ENCODE data around the gene CHAMP1.

CHAMP1 gene

DNA sequence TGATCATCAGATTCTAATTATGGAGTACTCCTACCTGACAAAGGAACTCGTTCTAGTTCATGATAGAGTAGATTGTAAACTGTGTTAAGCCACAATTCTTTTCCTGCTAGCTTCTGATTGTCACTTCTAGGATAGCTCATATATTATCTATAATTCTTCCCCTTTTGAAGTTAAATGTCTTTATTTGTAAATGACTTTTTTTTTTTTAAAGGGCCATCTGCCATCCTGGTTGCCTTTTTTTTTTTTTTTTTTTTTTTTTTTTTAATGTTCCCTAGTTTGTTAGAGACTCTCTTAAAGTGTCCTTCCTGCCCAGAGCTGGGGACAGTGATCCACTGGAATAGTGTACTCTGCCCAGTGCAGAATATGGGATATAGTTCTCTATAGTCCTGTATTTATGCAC is 4.3 kb downstream of the CHAMP1 start:
- no peak for DNase-seq (ENCODE audit: extremely low read depth, insufficient read length)
- Histone ChIP-seq H3K36me3 (ENCODE audit: control insufficient read depth, insufficient read depth, low read length) (peaks cover 6% of the 10 kb centered on the region), H3K4me3 (replicated peaks; ENCODE audit: low read depth, low read length) (no peak overlapping the region), H3K27me3 (replicated peaks; ENCODE audit: control insufficient read depth, insufficient read depth, low read length) (no peaks in the 10 kb centered on the region)
- TF ChIP-seq, protein P1, sequence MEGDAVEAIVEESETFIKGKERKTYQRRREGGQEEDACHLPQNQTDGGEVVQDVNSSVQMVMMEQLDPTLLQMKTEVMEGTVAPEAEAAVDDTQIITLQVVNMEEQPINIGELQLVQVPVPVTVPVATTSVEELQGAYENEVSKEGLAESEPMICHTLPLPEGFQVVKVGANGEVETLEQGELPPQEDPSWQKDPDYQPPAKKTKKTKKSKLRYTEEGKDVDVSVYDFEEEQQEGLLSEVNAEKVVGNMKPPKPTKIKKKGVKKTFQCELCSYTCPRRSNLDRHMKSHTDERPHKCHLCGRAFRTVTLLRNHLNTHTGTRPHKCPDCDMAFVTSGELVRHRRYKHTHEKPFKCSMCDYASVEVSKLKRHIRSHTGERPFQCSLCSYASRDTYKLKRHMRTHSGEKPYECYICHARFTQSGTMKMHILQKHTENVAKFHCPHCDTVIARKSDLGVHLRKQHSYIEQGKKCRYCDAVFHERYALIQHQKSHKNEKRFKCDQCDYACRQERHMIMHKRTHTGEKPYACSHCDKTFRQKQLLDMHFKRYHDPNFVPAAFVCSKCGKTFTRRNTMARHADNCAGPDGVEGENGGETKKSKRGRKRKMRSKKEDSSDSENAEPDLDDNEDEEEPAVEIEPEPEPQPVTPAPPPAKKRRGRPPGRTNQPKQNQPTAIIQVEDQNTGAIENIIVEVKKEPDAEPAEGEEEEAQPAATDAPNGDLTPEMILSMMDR (IDR thresholded peaks at IDR 0.05; ENCODE audit: insufficient read depth, low read length, poor library complexity, severe bottlenecking): no peak

- Histone ChIP-seq H3K4me3 (replicated peaks; ENCODE audit: low read depth, low read length) (no peak overlapping the region), H3K27me3 (replicated peaks; ENCODE audit: control insufficient read depth, insufficient read depth, low read length) (no peaks in the 10 kb centered on the region), H3K36me3 (ENCODE audit: control insufficient read depth, insufficient read depth, low read length) (peaks cover 11% of the 10 kb centered on the region)
- DNase-seq (ENCODE audit: extremely low read depth, insufficient read length): no peak
- TF ChIP-seq, protein P1 (IDR thresholded peaks at IDR 0.05; ENCODE audit: insufficient read depth, low read length, poor library complexity, severe bottlenecking): no peak
Measured at GRCh38 chr13:114319441-114319913, 5.2 kb downstream of the CHAMP1 start.

GRCh38 chr13:114320065-114320464 is 5.8 kb downstream of the CHAMP1 start:
- no peaks in the 10 kb centered on the region for H3K27me3 ChIP-seq (replicated peaks; ENCODE audit: control insufficient read depth, insufficient read depth, low read length)
- H3K36me3 ChIP-seq (ENCODE audit: control insufficient read depth, insufficient read depth, low read length): peaks cover 17% of the 10 kb centered on the region
- DNase-seq (ENCODE audit: extremely low read depth, insufficient read length): no peak
- TF ChIP-seq, protein P1 (IDR thresholded peaks at IDR 0.05; ENCODE audit: insufficient read depth, low read length, poor library complexity, severe bottlenecking): no peak
- H3K4me3 ChIP-seq (replicated peaks; ENCODE audit: low read depth, low read length): no peak overlapping the region

GRCh38 chr13:114321256-114321655 is 7.0 kb downstream of the CHAMP1 start:
- TF ChIP-seq, protein P1 (IDR thresholded peaks at IDR 0.05; ENCODE audit: insufficient read depth, low read length, poor library complexity, severe bottlenecking): no peak
- Histone ChIP-seq H3K4me3 (replicated peaks; ENCODE audit: low read depth, low read length) (no peak overlapping the region), H3K27me3 (replicated peaks; ENCODE audit: control insufficient read depth, insufficient read depth, low read length) (no peaks in the 10 kb centered on the region), H3K36me3 (ENCODE audit: control insufficient read depth, insufficient read depth, low read length) (peaks cover 17% of the 10 kb centered on the region)
- no peak for DNase-seq (ENCODE audit: extremely low read depth, insufficient read length)

- no peak for DNase-seq (ENCODE audit: extremely low read depth, insufficient read length)
- TF ChIP-seq, protein P1 (IDR thresholded peaks at IDR 0.05; ENCODE audit: insufficient read depth, low read length, poor library complexity, severe bottlenecking): no peak
- Histone ChIP-seq H3K27me3 (replicated peaks; ENCODE audit: control insufficient read depth, insufficient read depth, low read length) (no peaks in the 10 kb centered on the region), H3K36me3 (ENCODE audit: control insufficient read depth, insufficient read depth, low read length) (peaks cover 20% of the 10 kb centered on the region), H3K4me3 (replicated peaks; ENCODE audit: low read depth, low read length) (no peak overlapping the region)
Measured at GRCh38 chr13:114323349-114323748, 9.0 kb downstream of the CHAMP1 start.

- Histone ChIP-seq H3K27me3 (replicated peaks; ENCODE audit: control insufficient read depth, insufficient read depth, low read length) (no peaks in the 10 kb centered on the region), H3K4me3 (replicated peaks; ENCODE audit: low read depth, low read length) (no peak overlapping the region), H3K36me3 (ENCODE audit: control insufficient read depth, insufficient read depth, low read length) (peaks cover 20% of the 10 kb centered on the region)
- no peak for DNase-seq (ENCODE audit: extremely low read depth, insufficient read length)
- TF ChIP-seq, protein P1 (IDR thresholded peaks at IDR 0.05; ENCODE audit: insufficient read depth, low read length, poor library complexity, severe bottlenecking): no peak
Measured at GRCh38 chr13:114324334-114324733, 10.0 kb downstream of the CHAMP1 start.

All from GM06990 (cell line).